HEK293 (cell line): ENCODE results near the gene BSX.

Experiments
- BCL11B ChIP-seq: fragments of 450-650 bp; formaldehyde crosslinking; IDR thresholded peaks from 2 replicates; pipeline ENCODE4 v1.5.1; 2016; ENCODE audit warnings: low read depth, missing biosample characterization, missing genetic modification characterization
- CTCF ChIP-seq: fragments of 450-650 bp; formaldehyde crosslinking; IDR thresholded peaks from 2 replicates; pipeline ENCODE4 v1.5.1; 2016; ENCODE audit warnings: missing biosample characterization, missing genetic modification characterization
- HIC1 ChIP-seq: fragments of 450-650 bp; formaldehyde crosslinking; IDR thresholded peaks from 2 replicates; pipeline ENCODE4 v1.5.1; 2016; ENCODE audit warnings: missing biosample characterization, missing genetic modification characterization
- REST ChIP-seq: fragments of 450-650 bp; formaldehyde crosslinking; IDR thresholded peaks from 2 replicates; pipeline ENCODE4 v1.5.1; 2016; ENCODE audit warnings: missing biosample characterization, missing genetic modification characterization
- SETDB1 ChIP-seq: IDR thresholded peaks from one replicate; pipeline ENCODE4 v1.6.1; 2017; ENCODE audit warnings: mild to moderate bottlenecking, low read length, moderate library complexity, mixed read lengths; ENCODE audit not compliant: insufficient read length
- YY1 ChIP-seq: fragments of 450-650 bp; formaldehyde crosslinking; IDR thresholded peaks from 2 replicates; pipeline ENCODE4 v1.5.1; 2018; ENCODE audit warnings: missing biosample characterization, missing genetic modification characterization
- ZNF221 ChIP-seq: fragments of 450-650 bp; formaldehyde crosslinking; IDR thresholded peaks from 2 replicates; pipeline ENCODE4 v1.5.1; 2017; ENCODE audit warnings: missing biosample characterization, missing genetic modification characterization, borderline replicate concordance
- ZNF335 ChIP-seq: fragments of 450-650 bp; formaldehyde crosslinking; conservative IDR thresholded peaks from 2 replicates; pipeline ENCODE4 v1.5.1; 2016; ENCODE audit warnings: missing biosample characterization, missing genetic modification characterization
- TF ChIP-seq, protein P1 (sequence below): fragments of 450-650 bp; formaldehyde crosslinking; IDR thresholded peaks from 2 replicates; pipeline ENCODE4 v1.5.1; 2016; ENCODE audit warnings: missing biosample characterization, missing genetic modification characterization
- TF ChIP-seq, protein P2 (sequence below): fragments of 450-650 bp; formaldehyde crosslinking; optimal IDR thresholded peaks from 2 replicates; pipeline ENCODE3; 2016; ENCODE audit warnings: missing biosample characterization, mild to moderate bottlenecking, missing genetic modification characterization
- TF ChIP-seq, protein P3 (sequence below): fragments of 450-650 bp; formaldehyde crosslinking; IDR thresholded peaks from 2 replicates; pipeline ENCODE4 v1.5.1; 2016; ENCODE audit warnings: missing biosample characterization, missing genetic modification characterization

GRCh38 chr11:123006860-123007542, 25.4 kb upstream of the BSX start:
- no peak for TF ChIP-seq YY1 (tag by site-specific recombination)
- TF ChIP-seq, protein P1, sequence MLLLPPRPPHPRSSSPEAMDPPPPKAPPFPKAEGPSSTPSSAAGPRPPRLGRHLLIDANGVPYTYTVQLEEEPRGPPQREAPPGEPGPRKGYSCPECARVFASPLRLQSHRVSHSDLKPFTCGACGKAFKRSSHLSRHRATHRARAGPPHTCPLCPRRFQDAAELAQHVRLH (tag by site-specific recombination) = no peak
- no peak for TF ChIP-seq CTCF (tag by site-specific recombination)
- TF ChIP-seq, protein P2, sequence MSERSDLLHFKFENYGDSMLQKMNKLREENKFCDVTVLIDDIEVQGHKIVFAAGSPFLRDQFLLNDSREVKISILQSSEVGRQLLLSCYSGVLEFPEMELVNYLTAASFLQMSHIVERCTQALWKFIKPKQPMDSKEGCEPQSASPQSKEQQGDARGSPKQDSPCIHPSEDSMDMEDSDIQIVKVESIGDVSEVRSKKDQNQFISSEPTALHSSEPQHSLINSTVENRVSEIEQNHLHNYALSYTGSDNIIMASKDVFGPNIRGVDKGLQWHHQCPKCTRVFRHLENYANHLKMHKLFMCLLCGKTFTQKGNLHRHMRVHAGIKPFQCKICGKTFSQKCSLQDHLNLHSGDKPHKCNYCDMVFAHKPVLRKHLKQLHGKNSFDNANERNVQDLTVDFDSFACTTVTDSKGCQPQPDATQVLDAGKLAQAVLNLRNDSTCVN (tag by site-specific recombination) = no peak
- TF ChIP-seq HIC1 (tag by site-specific recombination) = no peak
- TF ChIP-seq ZNF335 (tag by site-specific recombination) = no peak
- TF ChIP-seq ZNF221 = no peak
- TF ChIP-seq BCL11B (tag by site-specific recombination) = no peak
- TF ChIP-seq REST (tag by site-specific recombination) = no peak
- TF ChIP-seq, protein P3, sequence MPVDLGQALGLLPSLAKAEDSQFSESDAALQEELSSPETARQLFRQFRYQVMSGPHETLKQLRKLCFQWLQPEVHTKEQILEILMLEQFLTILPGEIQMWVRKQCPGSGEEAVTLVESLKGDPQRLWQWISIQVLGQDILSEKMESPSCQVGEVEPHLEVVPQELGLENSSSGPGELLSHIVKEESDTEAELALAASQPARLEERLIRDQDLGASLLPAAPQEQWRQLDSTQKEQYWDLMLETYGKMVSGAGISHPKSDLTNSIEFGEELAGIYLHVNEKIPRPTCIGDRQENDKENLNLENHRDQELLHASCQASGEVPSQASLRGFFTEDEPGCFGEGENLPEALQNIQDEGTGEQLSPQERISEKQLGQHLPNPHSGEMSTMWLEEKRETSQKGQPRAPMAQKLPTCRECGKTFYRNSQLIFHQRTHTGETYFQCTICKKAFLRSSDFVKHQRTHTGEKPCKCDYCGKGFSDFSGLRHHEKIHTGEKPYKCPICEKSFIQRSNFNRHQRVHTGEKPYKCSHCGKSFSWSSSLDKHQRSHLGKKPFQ (tag by site-specific recombination) = no peak
- no peak for TF ChIP-seq SETDB1
